ENCODE results near the gene FOXD3.

DNA sequence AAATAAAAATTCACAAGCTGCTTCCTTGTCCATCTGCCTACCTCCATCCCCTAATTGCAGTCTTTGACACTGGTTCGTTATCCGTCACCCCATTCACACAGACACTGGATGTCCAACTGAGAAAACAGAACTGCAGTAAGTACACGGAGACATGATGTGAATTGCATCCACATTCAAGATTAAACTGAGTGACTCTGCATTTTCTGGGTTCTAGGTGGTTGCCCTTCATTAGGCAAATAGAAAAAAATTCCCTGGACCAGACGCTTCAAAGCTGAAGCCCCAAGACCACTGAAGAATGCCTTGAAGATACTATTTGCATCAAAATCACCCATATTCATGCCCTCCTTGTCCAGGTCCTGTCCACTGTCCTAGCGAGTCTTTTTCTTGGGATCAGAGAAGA, 37.2 kb downstream of the FOXD3 start:
- TF ChIP-seq, protein P1, sequence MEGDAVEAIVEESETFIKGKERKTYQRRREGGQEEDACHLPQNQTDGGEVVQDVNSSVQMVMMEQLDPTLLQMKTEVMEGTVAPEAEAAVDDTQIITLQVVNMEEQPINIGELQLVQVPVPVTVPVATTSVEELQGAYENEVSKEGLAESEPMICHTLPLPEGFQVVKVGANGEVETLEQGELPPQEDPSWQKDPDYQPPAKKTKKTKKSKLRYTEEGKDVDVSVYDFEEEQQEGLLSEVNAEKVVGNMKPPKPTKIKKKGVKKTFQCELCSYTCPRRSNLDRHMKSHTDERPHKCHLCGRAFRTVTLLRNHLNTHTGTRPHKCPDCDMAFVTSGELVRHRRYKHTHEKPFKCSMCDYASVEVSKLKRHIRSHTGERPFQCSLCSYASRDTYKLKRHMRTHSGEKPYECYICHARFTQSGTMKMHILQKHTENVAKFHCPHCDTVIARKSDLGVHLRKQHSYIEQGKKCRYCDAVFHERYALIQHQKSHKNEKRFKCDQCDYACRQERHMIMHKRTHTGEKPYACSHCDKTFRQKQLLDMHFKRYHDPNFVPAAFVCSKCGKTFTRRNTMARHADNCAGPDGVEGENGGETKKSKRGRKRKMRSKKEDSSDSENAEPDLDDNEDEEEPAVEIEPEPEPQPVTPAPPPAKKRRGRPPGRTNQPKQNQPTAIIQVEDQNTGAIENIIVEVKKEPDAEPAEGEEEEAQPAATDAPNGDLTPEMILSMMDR (IDR thresholded peaks at IDR 0.05; ENCODE audit: low read depth, low read length, poor library complexity, severe bottlenecking) = no peak
- TF ChIP-seq EZH2phosphoT487 (IDR thresholded peaks at IDR 0.05; ENCODE audit: borderline replicate concordance, low read length) = no peak

Data from DOHH2 (cell line).